HEK293T (cell line): ENCODE measurements around the gene SNX3.

Experiments used
- ARNT ChIP-seq: fragments of 450-650 bp; IDR thresholded peaks from 2 replicates; pipeline ENCODE4 v1.6.1; 2017; ENCODE audit warnings: mild to moderate bottlenecking
- BHLHE40 ChIP-seq: fragments of 450-650 bp; IDR thresholded peaks from 2 replicates; pipeline ENCODE4 v1.6.1; 2016; ENCODE audit warnings: mild to moderate bottlenecking, moderate library complexity, borderline replicate concordance
- ELF4 ChIP-seq: fragments of 450-650 bp; IDR thresholded peaks from 2 replicates; pipeline ENCODE4 v1.6.1; 2017; ENCODE audit warnings: antibody characterized with exemption
- FOXA1 ChIP-seq: fragments of 450-650 bp; IDR thresholded peaks from 2 replicates; pipeline ENCODE4 v1.6.1; 2016; ENCODE audit warnings: mild to moderate bottlenecking
- FOXK2 ChIP-seq: fragments of 450-650 bp; IDR thresholded peaks from 2 replicates; pipeline ENCODE4 v1.6.1; 2016; ENCODE audit warnings: mild to moderate bottlenecking
- FOXM1 ChIP-seq: fragments of 450-650 bp; IDR thresholded peaks from 2 replicates; pipeline ENCODE4 v1.6.1; 2017; ENCODE audit warnings: mild to moderate bottlenecking, borderline replicate concordance
- HDGF ChIP-seq: fragments of 450-650 bp; IDR thresholded peaks from 2 replicates; pipeline ENCODE4 v1.6.1; 2017; ENCODE audit warnings: antibody characterized with exemption, borderline replicate concordance
- L3MBTL2 ChIP-seq: fragments of 450-650 bp; conservative IDR thresholded peaks from 2 replicates; pipeline ENCODE4 v1.6.1; 2016; ENCODE audit warnings: mild to moderate bottlenecking
- LEF1 ChIP-seq: fragments of 450-650 bp; IDR thresholded peaks from 2 replicates; pipeline ENCODE4 v1.6.1; 2017; ENCODE audit warnings: mild to moderate bottlenecking, borderline replicate concordance
- NFRKB ChIP-seq: fragments of 450-650 bp; IDR thresholded peaks from 2 replicates; pipeline ENCODE4 v1.6.1; 2016; ENCODE audit warnings: mild to moderate bottlenecking, moderate library complexity
- PKNOX1 ChIP-seq: fragments of 450-650 bp; IDR thresholded peaks from 2 replicates; pipeline ENCODE4 v1.6.1; 2016
- SP1 ChIP-seq: fragments of 450-650 bp; IDR thresholded peaks from 2 replicates; pipeline ENCODE4 v1.6.1; 2017
- SUZ12 ChIP-seq: fragments of 450-650 bp; IDR thresholded peaks from 2 replicates; pipeline ENCODE4 v1.6.1; 2016; ENCODE audit warnings: mild to moderate bottlenecking
- TARDBP ChIP-seq: fragments of 450-650 bp; IDR thresholded peaks from 2 replicates; pipeline ENCODE4 v1.6.1; 2016

GRCh38 chr6:108243836-108244235 lies 17.0 kb downstream of the SNX3 start:
- TF ChIP-seq SP1 (no peak), ELF4 (no peak), HDGF (no peak), FOXM1 (no peak), BHLHE40 (no peak), SUZ12 (no peak), NFRKB (no peak), TARDBP (no peak), FOXK2 (no peak), PKNOX1 (no peak), FOXA1 (no peak), L3MBTL2 (no peak), LEF1 (no peak), ARNT (no peak)
